Thymus (tissue), 11 donors: ENCODE measurements around the gene RPP30. TPM values are rescaled to one million over a fixed set of nuclear protein-coding genes. Genes with fewer than 3 reads are reported as not detected.
A peak's percentile ranks its signal among the peaks of the same experiment; 100 is the strongest.

Source experiments
- DNase-seq, 9 donors: peaks; one replicate each; pipeline ENCODE4 v3.0.0-alpha.2; 2013; ENCODE audit warnings: low spot score in 9 of 9, low read depth in 6 of 9, missing footprints in 1 of 9
- H3K27ac ChIP-seq, 2 donors: one replicate each; pipeline ENCODE4 v1.5.1; 2013; ENCODE audit warnings: control low read depth in 1 of 2, low read depth in 1 of 2, low read length in 1 of 2, mild to moderate bottlenecking in 1 of 2, moderate library complexity in 1 of 2
- H3K27me3 ChIP-seq, 2 donors: one replicate each; pipeline ENCODE4 v1.5.1; 2013; ENCODE audit warnings: low read length in 1 of 2; ENCODE audit not compliant: control insufficient read depth in 2 of 2, insufficient read depth in 1 of 2
- H3K36me3 ChIP-seq, 2 donors: one replicate each; pipeline ENCODE4 v1.5.1; 2013; ENCODE audit warnings: low read length in 1 of 2, mild to moderate bottlenecking in 1 of 2, moderate library complexity in 1 of 2; ENCODE audit not compliant: control insufficient read depth in 2 of 2, insufficient read depth in 2 of 2
- H3K4me1 ChIP-seq, 2 donors: one replicate each; pipeline ENCODE4 v1.5.1; 2013; ENCODE audit warnings: low read length in 2 of 2; ENCODE audit not compliant: control insufficient read depth in 2 of 2, insufficient read depth in 2 of 2
- H3K4me3 ChIP-seq, 2 donors: one replicate each; pipeline ENCODE4 v1.5.1; 2013; ENCODE audit warnings: low read length in 2 of 2, control low read depth in 1 of 2, mild to moderate bottlenecking in 1 of 2
- H3K9me3 ChIP-seq, 2 donors: one replicate each; pipeline ENCODE4 v1.5.1; 2013; ENCODE audit warnings: low read length in 1 of 2, mild to moderate bottlenecking in 1 of 2; ENCODE audit not compliant: control insufficient read depth in 2 of 2, insufficient read depth in 1 of 2
- WGBS: extraction: QIAGEN DNeasy Blood & Tissue Kit; methylation state at CpG from one replicate; pipeline ENCODE4 v1.1.7; 2013; 5-methylcytosine and 5-hydroxymethylcytosine counted together
- polyA plus RNA-seq: library from polyadenylated mRNA; stranded (reverse); fragments of 200-250 nt; gene quantifications from one replicate; pipeline ENCODE4 v1.2.3, GENCODE V29; 2013
- total RNA-seq: library from RNA; stranded (reverse); fragments of 120-200 nt; gene quantifications from one replicate; pipeline ENCODE4 v1.2.4, GENCODE V29; 2013
- donor health status: healthy.

Gene RPP30
- total and polyA plus RNA-seq, 2 donors = 47.1 to 66.8 TPM

- Histone ChIP-seq H3K9me3 (no peaks in the 10 kb centered on the region), H3K27ac (peak overlapping the region; percentile 50 to 69), H3K36me3 (peaks cover 0 to 5% of the 10 kb centered on the region in 2 donors), H3K4me3 (no peak overlapping the region), H3K27me3 (no peaks in the 10 kb centered on the region), H3K4me1 (peaks cover 2 to 13% of the 10 kb centered on the region in 2 donors)
- 39% methylated on average over 12 of the region's 12 CpGs for WGBS
- peak; percentile 66 to 94 (median 86) for DNase-seq
These were observed 39.6 kb downstream of the RPP30 start for GRCh38 chr10:90911133-90912051.

- H3K4me1 ChIP-seq = peaks cover 2 to 13% of the 10 kb centered on the region in 2 donors
- peaks cover 0 to 3% of the 10 kb centered on the region in 2 donors for H3K36me3 ChIP-seq
- H3K27me3 ChIP-seq = no peaks in the 10 kb centered on the region
- peak in 2 of 9 donors; percentile 8 to 31 for DNase-seq
- WGBS = 73% methylated on average over 4 of the region's 4 CpGs
- no peaks in the 10 kb centered on the region for H3K9me3 ChIP-seq
- H3K4me3 ChIP-seq = no peak overlapping the region
- H3K27ac ChIP-seq = peak overlapping the region in 1 of 2 donors; percentile 50
These were observed 40.4 kb downstream of the RPP30 start for GRCh38 chr10:90912174-90912573.

- no peaks in the 10 kb centered on the region for H3K36me3 ChIP-seq
- no peak overlapping the region for H3K4me3 ChIP-seq
- H3K27me3 ChIP-seq = no peaks in the 10 kb centered on the region
- H3K27ac ChIP-seq = peak overlapping the region in 1 of 2 donors; percentile 13
- peaks cover 2 to 13% of the 10 kb centered on the region in 2 donors for H3K4me1 ChIP-seq
- no peaks in the 10 kb centered on the region for H3K9me3 ChIP-seq
- no peak for DNase-seq
- 96% methylated on average over 7 of the region's 7 CpGs for WGBS
These were observed 41.2 kb downstream of the RPP30 start for GRCh38 chr10:90912854-90913479.

GRCh38 chr10:90913774-90914420 is 42.1 kb downstream of the RPP30 start:
- Histone ChIP-seq H3K4me3 (no peak overlapping the region), H3K27ac (no peak overlapping the region), H3K27me3 (no peaks in the 10 kb centered on the region), H3K9me3 (no peaks in the 10 kb centered on the region), H3K4me1 (peaks cover 2 to 13% of the 10 kb centered on the region in 2 donors), H3K36me3 (no peaks in the 10 kb centered on the region)
- DNase-seq = no peak
- WGBS = over 99% methylated on average over 2 of the region's 2 CpGs

- no peak overlapping the region for H3K27ac ChIP-seq
- no peak for DNase-seq
- peaks cover 2 to 13% of the 10 kb centered on the region in 2 donors for H3K4me1 ChIP-seq
- no peak overlapping the region for H3K4me3 ChIP-seq
- no peaks in the 10 kb centered on the region for H3K9me3 ChIP-seq
- no peaks in the 10 kb centered on the region for H3K36me3 ChIP-seq
- no peaks in the 10 kb centered on the region for H3K27me3 ChIP-seq
- WGBS = 95% methylated on average over 10 of the region's 10 CpGs
These were observed 43.4 kb downstream of the RPP30 start for GRCh38 chr10:90914992-90915765.

- H3K27ac ChIP-seq = no peak overlapping the region
- 95% methylated on average over 11 of the region's 11 CpGs for WGBS
These were observed 43.9 kb downstream of the RPP30 start for GRCh38 chr10:90915766-90916075.

GRCh38 chr10:90916392-90917237 is 44.8 kb downstream of the RPP30 start:
- no peak overlapping the region for H3K27ac ChIP-seq
- no peak overlapping the region for H3K4me3 ChIP-seq
- peaks cover 2 to 12% of the 10 kb centered on the region in 2 donors for H3K4me1 ChIP-seq
- no peaks in the 10 kb centered on the region for H3K9me3 ChIP-seq
- WGBS = 97% methylated on average over 6 of the region's 6 CpGs
- H3K27me3 ChIP-seq = no peaks in the 10 kb centered on the region
- no peak for DNase-seq
- H3K36me3 ChIP-seq = no peaks in the 10 kb centered on the region

More at GRCh38 chr10:90915766-90916075, 43.9 kb downstream of the RPP30 start:
- Histone ChIP-seq H3K27me3 (no peaks in the 10 kb centered on the region), H3K4me3 (no peak overlapping the region), H3K9me3 (no peaks in the 10 kb centered on the region), H3K36me3 (no peaks in the 10 kb centered on the region), H3K4me1 (peaks cover 2 to 13% of the 10 kb centered on the region in 2 donors)
- no peak for DNase-seq
